Adipocyte (in vitro differentiated cells): ENCODE results near the gene IL31RA.
"Not testable (repeated sequence)": the region's sequence is repeated elsewhere in the genome, so short reads cannot be mapped to it uniquely, and the experiment has no call there.

Source experiments
- DNase-seq: peaks from one replicate; pipeline ENCODE4 v3.0.0-alpha.2; 2015; ENCODE audit warnings: low read depth
- H3K27me3 ChIP-seq: replicated peaks from 2 replicates; pipeline ENCODE4 v1.7.0; 2013; ENCODE audit warnings: mild to moderate bottlenecking, low read length, moderate library complexity; ENCODE audit not compliant: control insufficient read depth, insufficient read depth
- H3K36me3 ChIP-seq: 2 replicates; pipeline ENCODE4 v1.7.0; 2013; ENCODE audit warnings: low read length, mild to moderate bottlenecking, moderate library complexity; ENCODE audit not compliant: control insufficient read depth, insufficient read depth, severe bottlenecking
- H3K4me1 ChIP-seq: 2 replicates; pipeline ENCODE4 v1.7.0; 2013; ENCODE audit warnings: mild to moderate bottlenecking, low read length, moderate library complexity; ENCODE audit not compliant: control insufficient read depth, insufficient read depth
- H3K4me3 ChIP-seq: 2 replicates; pipeline ENCODE4 v1.7.0; 2013; ENCODE audit warnings: mild to moderate bottlenecking, low read length, moderate library complexity
- H3K9ac ChIP-seq: 2 replicates; pipeline ENCODE4 v1.7.0; 2013; ENCODE audit warnings: mild to moderate bottlenecking, low read length, moderate library complexity
- H3K9me3 ChIP-seq: 2 replicates; pipeline ENCODE4 v1.7.0; 2013; ENCODE audit warnings: mild to moderate bottlenecking, low read length, moderate library complexity; ENCODE audit not compliant: control insufficient read depth

The IL31RA gene

DNA sequence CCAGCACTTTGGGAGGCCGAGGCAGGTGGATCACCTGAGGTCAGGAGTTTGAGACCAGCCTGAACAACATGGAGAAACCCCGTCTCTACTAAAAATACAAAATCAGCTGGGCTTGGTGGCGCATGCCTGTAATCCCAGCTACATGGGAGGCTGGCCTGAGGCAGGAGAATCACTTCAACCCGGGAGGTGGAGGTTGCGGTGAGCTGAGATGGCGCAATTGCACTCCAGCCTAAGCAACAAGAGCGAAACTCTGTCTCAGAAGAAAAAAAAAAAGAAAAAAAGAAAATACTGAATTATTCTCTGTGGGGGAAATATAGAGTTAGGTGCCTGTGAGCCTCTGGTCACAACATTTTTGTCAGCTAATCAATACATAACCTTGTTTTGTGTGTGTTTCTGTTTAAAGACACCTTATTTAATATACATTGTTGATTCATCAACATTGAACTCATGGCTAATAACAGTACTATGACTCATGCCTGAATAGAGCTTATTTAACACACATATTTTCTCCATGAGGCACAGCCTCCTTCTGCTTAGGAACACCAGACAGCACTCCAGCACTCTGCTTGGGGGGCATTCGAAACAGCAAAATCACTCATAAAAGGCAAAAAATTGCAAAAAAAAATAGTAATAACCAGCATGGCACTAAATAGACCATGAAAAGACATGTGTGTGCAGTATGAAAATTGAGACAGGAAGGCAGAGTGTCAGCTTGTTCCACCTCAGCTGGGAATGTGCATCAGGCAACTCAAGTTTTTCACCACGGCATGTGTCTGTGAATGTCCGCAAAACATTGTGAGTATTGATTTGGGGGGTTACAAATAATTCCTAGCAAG lies at the start of gene IL31RA:
Gene IL31RA, plus strand, starts transcription at position 519 of the 836 bp plus-strand sequence. Its CDS starts 214 bp downstream, at position 733.
- Histone ChIP-seq H3K4me3 (no peak within 1 kb of the TSS), H3K4me1 (peaks cover 26% of the 10 kb centered on the region), H3K36me3 (no peaks in the 10 kb centered on the region), H3K9ac (no peak within 1 kb of the TSS), H3K27me3 (no peaks in the 10 kb centered on the region), H3K9me3 (no peaks in the 10 kb centered on the region)
- DNase-seq = peak; percentile 79

DNA sequence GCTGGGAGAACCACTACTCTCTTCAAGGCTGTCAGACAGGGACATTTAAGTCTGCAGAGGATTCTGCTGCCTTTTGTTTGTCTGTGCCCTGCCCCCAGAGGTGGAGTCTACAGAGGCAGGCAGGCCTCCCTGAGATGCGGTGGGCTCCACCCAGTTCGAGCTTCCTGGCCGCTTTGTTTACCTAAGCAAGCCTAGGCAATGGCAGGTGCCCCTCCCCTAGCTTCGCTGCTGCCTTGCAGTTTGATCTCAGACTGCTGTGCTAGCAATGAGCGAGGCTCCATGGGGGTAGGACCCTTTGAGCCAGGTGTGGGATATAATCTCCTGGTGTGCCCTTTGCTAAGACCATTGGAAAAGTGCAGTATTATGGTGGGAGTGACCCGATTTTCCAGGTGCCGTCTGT lies 42.3 kb upstream of the IL31RA start:
- H3K9me3 ChIP-seq, H3K4me1 ChIP-seq, H3K4me3 ChIP-seq, H3K9ac ChIP-seq, H3K27me3 ChIP-seq, H3K36me3 ChIP-seq, DNase-seq: not testable (repeated sequence)

DNA sequence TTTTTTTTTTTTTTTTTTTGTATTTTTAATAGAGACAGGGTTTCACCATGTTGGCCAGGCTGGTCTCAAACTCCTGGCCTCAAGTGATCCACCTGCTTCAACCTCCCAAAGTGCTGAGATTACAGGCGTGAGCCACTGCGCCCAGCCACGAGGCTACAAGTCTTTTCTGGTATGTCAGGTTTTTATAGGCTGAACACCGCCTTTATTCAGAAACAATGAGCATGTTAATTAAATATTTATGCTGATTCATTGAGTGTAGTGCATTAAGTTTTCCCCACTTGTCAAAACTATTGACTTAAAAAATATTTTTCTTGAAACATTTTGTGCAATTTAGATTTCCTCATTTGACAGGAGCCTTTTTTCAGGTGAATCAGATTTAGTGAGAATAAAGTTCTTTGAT lies 35.2 kb upstream of the IL31RA start:
- H3K9ac ChIP-seq, H3K4me1 ChIP-seq, H3K9me3 ChIP-seq, H3K36me3 ChIP-seq, H3K27me3 ChIP-seq, DNase-seq, H3K4me3 ChIP-seq: not testable (repeated sequence)

DNA sequence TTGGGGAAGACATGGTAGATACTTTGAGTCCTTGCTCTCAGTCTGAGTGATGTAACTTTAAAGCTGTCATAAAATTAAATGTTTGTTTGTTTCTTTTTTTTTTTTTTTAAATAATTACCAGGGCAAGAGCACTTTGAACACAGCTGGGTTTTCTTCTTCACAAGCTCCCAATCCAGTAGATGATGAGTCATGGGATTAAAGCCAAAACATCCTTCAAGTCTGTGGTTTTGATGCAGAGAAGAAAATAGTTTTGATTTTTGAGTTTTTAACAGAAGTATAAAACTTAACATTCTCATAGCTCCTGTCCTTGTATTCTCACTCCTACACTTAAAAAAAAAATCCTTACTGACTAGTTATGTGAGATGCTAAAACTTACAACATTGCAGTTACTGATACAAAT lies 34.8 kb upstream of the IL31RA start:
- H3K36me3 ChIP-seq = no peaks in the 10 kb centered on the region
- peaks cover 4% of the 10 kb centered on the region for H3K4me1 ChIP-seq
- peaks cover 8% of the 10 kb centered on the region for H3K27me3 ChIP-seq
- peak; percentile 83 for DNase-seq
- H3K4me3 ChIP-seq = no peak overlapping the region
- H3K9me3 ChIP-seq = no peaks in the 10 kb centered on the region
- H3K9ac ChIP-seq = no peak overlapping the region

DNA sequence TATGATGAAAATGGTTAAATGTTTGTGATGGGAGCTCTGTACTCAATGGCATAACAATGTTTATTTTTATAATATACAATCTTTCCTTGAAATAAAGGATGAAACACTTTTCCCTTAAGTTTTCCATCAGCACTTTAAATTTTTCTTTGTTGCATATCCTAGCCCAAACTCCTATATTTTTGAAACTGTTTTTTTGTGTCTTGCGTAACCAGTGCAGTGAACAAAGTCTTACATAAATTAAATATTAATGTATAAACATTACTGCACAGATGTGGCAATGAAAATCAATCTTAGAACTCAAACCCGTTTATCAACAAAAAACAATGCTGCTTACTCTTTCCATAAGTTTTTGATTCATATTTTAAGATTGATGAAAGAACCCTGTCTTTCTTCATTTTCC lies 34.1 kb upstream of the IL31RA start:
- no peak overlapping the region for H3K4me3 ChIP-seq
- no peaks in the 10 kb centered on the region for H3K36me3 ChIP-seq
- peaks cover 11% of the 10 kb centered on the region for H3K27me3 ChIP-seq
- peak; percentile 32 for DNase-seq
- H3K4me1 ChIP-seq = peaks cover 9% of the 10 kb centered on the region
- H3K9me3 ChIP-seq = no peaks in the 10 kb centered on the region
- no peak overlapping the region for H3K9ac ChIP-seq

DNA sequence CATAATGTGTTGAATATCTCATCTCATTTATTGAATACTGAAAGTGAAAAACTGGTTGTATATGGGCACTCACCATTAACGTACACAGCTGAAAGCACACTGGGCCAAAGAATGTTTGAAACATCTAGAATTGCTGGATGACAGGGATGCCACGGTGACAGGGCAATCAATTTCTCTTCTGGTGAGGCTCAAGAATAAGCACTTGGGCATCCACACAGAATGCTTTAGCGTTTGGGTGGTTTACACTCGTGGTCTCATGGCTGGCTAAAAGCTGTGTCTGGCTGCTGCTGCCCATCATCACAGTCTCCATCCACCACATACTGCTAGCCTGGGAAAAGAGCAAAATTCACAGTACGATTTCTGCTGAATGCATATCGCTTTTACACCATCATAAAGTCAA lies 30.7 kb upstream of the IL31RA start:
- Histone ChIP-seq H3K9ac (no peak overlapping the region), H3K9me3 (no peaks in the 10 kb centered on the region), H3K4me1 (peaks cover 11% of the 10 kb centered on the region), H3K36me3 (no peaks in the 10 kb centered on the region), H3K4me3 (no peak overlapping the region), H3K27me3 (peaks cover 11% of the 10 kb centered on the region)
- no peak for DNase-seq

DNA sequence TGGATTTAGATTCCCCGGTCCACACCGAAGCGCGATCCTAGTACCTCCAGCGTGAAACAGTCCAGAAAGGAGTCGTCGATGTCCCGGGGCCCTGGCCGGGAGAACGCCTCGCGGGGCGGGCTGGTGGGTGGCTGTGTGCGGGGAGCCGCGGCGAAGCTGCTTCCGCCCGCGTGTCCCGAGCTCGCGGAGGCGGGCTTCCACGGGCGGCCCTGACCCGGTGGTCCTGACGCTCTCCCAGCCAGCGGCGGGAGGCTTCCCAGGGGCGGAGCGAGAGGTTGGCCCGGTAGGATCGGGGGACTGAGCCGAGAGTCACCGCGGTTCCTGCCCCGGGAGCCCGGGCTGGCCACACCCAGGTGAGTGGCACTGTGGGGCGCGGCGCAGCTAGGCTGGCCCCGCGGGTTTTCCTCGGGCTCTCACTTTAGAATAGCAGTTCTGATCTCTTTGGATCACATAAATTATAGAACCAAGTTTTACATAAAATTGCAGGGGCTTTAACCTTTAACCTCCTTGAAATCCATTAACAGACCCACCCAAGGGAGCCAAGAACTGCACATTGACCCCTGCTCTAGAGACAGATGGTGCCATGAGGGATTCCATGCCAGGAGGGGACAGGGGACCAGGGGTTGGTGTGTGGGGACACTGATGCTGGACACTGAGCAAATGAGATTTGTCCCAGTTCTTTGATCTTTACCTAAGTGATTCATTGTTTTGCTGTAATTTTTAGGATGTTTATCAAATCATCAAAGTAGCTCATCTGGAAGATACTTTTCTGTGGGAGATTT lies 29.2 kb upstream of the IL31RA start:
- peaks cover 8% of the 10 kb centered on the region for H3K4me1 ChIP-seq
- peak; percentile 12 for DNase-seq
- H3K9me3 ChIP-seq = no peaks in the 10 kb centered on the region
- H3K36me3 ChIP-seq = no peaks in the 10 kb centered on the region
- H3K4me3 ChIP-seq = peak overlapping the region; percentile 78
- H3K9ac ChIP-seq = peak overlapping the region; percentile 50
- H3K27me3 ChIP-seq = peaks cover 11% of the 10 kb centered on the region

DNA sequence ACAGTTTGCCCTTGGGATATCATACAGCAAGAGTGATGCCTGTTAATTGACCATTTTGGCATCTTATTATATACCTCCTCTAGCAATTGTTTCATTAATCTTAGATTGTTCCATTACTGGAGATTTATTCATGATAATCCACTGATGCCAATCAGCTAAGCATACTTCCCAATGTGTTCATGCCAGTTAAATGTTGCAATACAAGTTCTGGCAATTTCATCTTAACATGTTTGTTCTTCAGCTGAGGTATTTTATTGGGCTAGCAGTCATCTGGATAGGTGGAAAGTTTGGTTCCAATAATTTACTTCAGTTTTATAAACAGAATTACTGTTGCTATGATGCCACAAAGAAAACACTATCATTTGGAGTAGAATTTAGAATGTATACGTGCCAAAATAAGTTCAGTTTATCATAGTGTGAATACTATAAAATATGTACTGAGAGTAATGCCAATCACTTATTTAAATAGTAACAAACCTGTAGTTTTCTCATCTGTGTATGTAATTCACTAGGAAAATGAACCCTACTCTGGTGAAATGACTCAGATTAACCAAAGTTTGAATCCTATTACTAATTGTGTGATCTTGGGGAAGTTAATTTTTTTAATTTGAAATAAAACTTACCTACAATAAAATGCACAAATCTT lies 27.9 kb upstream of the IL31RA start:
- Histone ChIP-seq H3K4me3 (no peak overlapping the region), H3K9ac (no peak overlapping the region), H3K4me1 (peaks cover 8% of the 10 kb centered on the region), H3K27me3 (peaks cover 11% of the 10 kb centered on the region), H3K9me3 (no peaks in the 10 kb centered on the region), H3K36me3 (no peaks in the 10 kb centered on the region)
- DNase-seq = no peak

DNA sequence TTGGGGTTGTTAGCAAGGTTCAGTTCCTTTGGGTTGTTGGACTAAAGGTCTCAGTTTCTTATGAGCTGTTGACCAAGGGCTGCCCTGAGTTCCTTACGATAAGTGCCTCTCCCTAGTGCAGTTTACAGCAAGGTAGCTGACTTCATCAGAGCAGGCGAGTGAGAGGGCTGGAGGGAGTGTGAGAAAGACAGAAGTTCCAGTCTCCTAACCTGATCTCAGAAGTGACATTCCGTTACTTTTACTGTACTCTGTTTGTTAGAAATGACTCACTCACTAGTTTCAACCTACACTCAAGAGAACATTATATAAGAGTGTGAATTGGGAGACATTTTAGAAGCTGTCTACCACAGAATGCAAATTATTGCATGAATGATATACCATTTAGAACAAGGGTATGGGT lies 21.2 kb upstream of the IL31RA start:
- Histone ChIP-seq H3K36me3 (no peaks in the 10 kb centered on the region), H3K27me3 (peaks cover 4% of the 10 kb centered on the region), H3K9me3 (no peaks in the 10 kb centered on the region), H3K4me3 (no peak overlapping the region), H3K4me1 (no peaks in the 10 kb centered on the region), H3K9ac (no peak overlapping the region)
- no peak for DNase-seq

DNA sequence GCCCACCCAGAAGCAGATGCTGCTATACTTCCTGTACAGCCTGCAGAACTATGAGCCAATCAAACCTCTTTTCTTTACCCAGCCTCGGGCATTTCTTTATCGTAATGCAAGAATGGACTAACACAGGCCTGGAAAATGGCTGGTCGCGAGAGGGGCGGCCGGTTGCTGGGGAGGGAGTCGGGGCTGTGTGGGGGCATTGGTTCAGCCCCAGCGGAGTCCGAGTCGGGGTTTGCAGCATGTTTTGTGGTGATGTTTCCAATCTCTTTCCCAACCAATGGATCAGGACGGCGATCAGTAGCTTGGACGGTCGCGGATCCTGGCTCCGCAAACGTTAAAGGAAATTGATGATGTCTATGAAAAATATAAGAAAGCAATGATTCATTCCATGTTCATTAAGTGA lies 18.7 kb upstream of the IL31RA start:
- Histone ChIP-seq H3K9ac (no peak overlapping the region), H3K4me3 (no peak overlapping the region), H3K36me3 (no peaks in the 10 kb centered on the region), H3K27me3 (peaks cover 4% of the 10 kb centered on the region), H3K4me1 (no peaks in the 10 kb centered on the region), H3K9me3 (no peaks in the 10 kb centered on the region)
- no peak for DNase-seq

DNA sequence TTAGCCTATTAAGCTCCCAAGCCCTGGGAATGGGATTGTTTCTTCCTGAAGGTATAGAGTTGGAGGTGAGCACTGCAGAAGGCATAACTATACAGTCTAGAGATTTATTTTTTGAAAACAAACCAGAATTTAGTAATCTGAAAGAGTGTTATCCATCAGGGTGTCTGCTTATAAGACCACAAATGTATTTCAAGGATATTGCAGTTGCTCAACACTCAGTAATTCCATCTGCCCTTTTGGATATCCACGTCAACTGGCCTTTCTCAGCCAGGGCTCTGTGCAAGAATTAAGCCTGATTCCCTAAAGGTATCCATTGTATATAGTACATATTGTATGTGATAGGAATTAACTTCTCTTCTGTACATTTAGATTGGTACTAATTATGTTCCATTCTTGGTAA lies 15.0 kb upstream of the IL31RA start:
- Histone ChIP-seq H3K4me3 (no peak overlapping the region), H3K9me3 (no peaks in the 10 kb centered on the region), H3K9ac (no peak overlapping the region), H3K4me1 (no peaks in the 10 kb centered on the region), H3K27me3 (no peaks in the 10 kb centered on the region), H3K36me3 (no peaks in the 10 kb centered on the region)
- DNase-seq = no peak
